GM12892 (cell line): ENCODE measurements around the gene LMTK3.

ENCODE experiments used
- POLR2A ChIP-seq: IDR thresholded peaks from 2 replicates; pipeline ENCODE4 v1.6.1; 2011; ENCODE audit warnings: low read depth, low read length, control low read depth
- POLR2AphosphoS5 ChIP-seq: IDR thresholded peaks from 2 replicates; pipeline ENCODE4 v1.6.1; 2011; ENCODE audit warnings: low read depth, low read length, control low read depth
- TAF1 ChIP-seq: IDR thresholded peaks from 2 replicates; pipeline ENCODE4 v1.6.1; 2011; ENCODE audit warnings: low read depth, mild to moderate bottlenecking, control low read depth, low read length, borderline replicate concordance

DNA sequence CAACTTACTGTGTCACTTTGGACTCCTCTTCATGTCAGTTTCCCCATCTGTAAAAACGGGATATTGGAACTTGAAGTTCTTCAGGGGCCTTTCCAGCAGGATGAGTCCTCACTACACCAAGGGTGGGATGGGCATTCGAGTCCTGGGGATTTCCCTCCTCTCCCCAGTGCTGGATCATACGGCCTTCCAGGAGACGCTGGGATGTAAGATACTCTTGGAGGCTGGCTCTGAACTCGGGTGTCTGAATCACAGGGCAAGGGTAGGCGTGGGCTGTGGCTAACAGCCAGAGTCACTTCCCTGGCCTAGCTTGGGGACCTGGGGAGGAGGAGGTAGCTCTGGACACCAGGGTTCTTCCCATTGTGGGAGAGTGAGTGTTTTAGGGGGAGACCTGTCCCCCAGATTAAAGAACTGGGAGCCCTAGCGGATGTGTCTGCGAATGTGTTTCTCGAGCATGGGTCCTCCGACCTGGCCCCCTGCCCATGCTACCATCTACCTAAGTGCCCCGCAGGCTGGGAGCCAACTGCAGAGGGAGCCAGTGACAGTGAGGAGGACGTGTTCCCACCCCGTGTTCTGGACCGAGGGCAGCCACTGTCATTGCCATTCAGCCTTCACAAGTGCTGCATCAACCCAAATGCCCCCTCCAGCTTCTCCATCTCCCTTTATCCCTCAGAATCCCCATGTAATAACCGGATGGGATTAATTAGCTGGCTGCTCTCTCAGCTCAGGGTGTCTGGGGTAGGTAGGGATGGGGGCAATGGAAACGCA, 44.9 kb downstream of the LMTK3 start:
- TF ChIP-seq TAF1 (no peak), POLR2A (no peak), POLR2AphosphoS5 (no peak)
